ENCODE measurements around the gene FUT6. TPM values are rescaled to one million over a fixed set of nuclear protein-coding genes. Genes with fewer than 3 reads are reported as not detected.
"Not testable (repeated sequence)": the region's sequence is repeated elsewhere in the genome, so short reads cannot be mapped to it uniquely, and the experiment has no call there.

Gene FUT6
- polyA plus RNA-seq, 3 donors = not detected

DNA sequence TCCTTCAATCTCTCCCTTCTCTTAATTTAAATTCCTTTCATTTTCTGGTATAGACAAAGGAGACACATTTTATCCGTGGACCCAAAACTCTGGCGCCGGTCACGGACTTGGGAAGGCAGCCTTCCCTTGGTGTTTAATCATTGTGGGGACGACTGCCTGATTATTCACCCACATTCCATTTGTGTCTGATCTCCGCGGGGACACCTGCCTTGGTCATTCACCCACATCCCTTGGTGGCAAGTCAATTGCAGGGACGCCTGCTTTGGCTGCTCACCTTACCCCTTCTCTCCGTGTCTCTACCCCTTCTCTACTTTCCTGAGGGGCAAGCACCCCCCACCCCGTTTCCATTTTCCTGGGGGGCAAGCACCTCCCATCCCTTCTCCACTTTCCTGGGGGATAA is 8.3 kb upstream of the FUT6 start:
- H3K4me2 ChIP-seq (replicated peaks; ENCODE audit: extremely low read depth, low read length, poor library complexity, severe bottlenecking); H3K27ac Mint-ChIP-seq; H3K9me3 ChIP-seq (replicated peaks in 1 of 2; ENCODE audit: control insufficient read depth in 1 of 2, insufficient read depth in 1 of 2, low read length in 2 of 2); H3K36me3 ChIP-seq (replicated peaks in 1 of 2; ENCODE audit: control insufficient read depth in 1 of 2, insufficient read depth in 2 of 2, low read length in 2 of 2); H3K27me3 Mint-ChIP-seq (ENCODE audit: low read depth in 3 of 3); intact Hi-C loops (cut with micrococcal nuclease); H3K27me3 ChIP-seq (ENCODE audit: control insufficient read depth in 2 of 2, insufficient read depth in 2 of 2, low read length in 2 of 2); H3K9me3 Mint-ChIP-seq; H4K20me1 ChIP-seq (ENCODE audit: insufficient read depth, low read length); H3K27ac ChIP-seq (ENCODE audit: low read depth in 1 of 2, low read length in 2 of 2); H3K9ac ChIP-seq (ENCODE audit: insufficient read depth, low read length, poor library complexity, severe bottlenecking); H2AFZ ChIP-seq (ENCODE audit: insufficient read depth, low read depth, low read length, poor library complexity, severe bottlenecking); H3K4me1 Mint-ChIP-seq; H3K4me3 ChIP-seq (replicated peaks in 1 of 3; ENCODE audit: low read depth in 2 of 3, low read length in 3 of 3); H3K4me1 ChIP-seq (ENCODE audit: control insufficient read depth in 1 of 2, insufficient read depth in 2 of 2, low read length in 2 of 2); DNase-seq; H3K79me2 ChIP-seq (ENCODE audit: insufficient read depth, low read length); H3K4me3 Mint-ChIP-seq; H3K36me3 Mint-ChIP-seq: not testable (repeated sequence)
- 91% methylated on average over 10 of the region's 10 CpGs for WGBS (ENCODE audit: insufficient coverage)

DNA sequence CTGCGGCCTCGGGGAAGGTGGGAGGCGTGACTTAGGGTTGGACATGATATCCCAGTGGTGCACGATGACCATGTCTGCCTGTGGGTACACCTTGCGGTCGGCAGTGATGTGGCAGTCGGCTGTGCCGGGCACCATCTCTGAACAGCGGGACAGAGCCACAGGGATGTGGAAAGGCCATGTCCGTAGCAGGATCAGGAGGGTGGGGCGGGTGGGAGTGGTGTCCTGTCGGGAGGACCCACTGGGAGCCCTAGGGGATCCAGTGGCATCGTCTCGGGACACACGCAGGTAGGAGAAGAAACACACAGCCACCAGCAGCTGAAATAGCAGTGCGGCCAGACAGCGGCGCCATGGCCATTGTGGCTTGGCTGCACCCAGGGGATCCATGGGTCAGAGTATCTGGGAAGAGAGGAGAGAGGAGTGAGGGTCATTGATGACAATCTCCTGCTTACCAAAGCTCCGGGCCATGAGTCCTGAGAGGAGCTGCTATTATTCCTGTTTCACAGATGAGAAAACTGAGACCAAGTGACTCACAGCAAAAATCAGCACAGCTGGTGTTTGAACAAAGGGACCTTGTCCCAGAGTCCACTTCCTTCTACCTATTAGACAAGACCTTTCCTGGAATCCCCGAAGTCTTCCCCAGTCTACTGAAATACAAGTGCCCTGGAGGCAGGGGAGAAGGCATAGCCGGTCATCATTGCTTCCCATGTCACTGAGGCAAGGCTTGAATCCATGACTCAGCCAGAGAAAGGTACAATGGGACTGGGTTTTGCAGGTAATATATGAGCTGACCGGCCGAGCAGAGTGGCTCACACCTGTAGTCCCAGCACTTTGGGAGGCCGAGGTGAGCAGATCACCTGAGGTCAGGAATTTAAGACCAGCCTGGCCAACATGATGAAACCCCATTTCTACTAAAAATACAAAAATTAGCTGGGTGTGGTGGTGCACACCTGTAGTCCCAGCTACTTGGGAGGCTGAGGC is 5.2 kb upstream of the FUT6 start:
- no peaks in the 10 kb centered on the region for H3K9me3 ChIP-seq (replicated peaks in 1 of 2; ENCODE audit: control insufficient read depth in 1 of 2, insufficient read depth in 1 of 2, low read length in 2 of 2)
- H3K9ac ChIP-seq (ENCODE audit: insufficient read depth, low read length, poor library complexity, severe bottlenecking) = no peak overlapping the region
- Mint-ChIP-seq H3K4me1 (peaks cover 1% of the 10 kb centered on the region), H3K36me3 (no peaks in the 10 kb centered on the region), H3K27ac (peak overlapping the region in 1 of 7 donors; percentile 47), H3K4me3 (no peak overlapping the region), H3K27me3 (ENCODE audit: low read depth in 3 of 3) (peaks cover 0 to 3% (median 2%) of the 10 kb centered on the region in 3 donors), H3K9me3 (no peaks in the 10 kb centered on the region)
- no peaks in the 10 kb centered on the region for H3K36me3 ChIP-seq (replicated peaks in 1 of 2; ENCODE audit: control insufficient read depth in 1 of 2, insufficient read depth in 2 of 2, low read length in 2 of 2)
- H3K4me3 ChIP-seq (replicated peaks in 1 of 3; ENCODE audit: low read depth in 2 of 3, low read length in 3 of 3) = no peak overlapping the region
- WGBS (ENCODE audit: insufficient coverage) = 89% methylated on average over 17 of the region's 24 CpGs
- TF ChIP-seq, protein P1, sequence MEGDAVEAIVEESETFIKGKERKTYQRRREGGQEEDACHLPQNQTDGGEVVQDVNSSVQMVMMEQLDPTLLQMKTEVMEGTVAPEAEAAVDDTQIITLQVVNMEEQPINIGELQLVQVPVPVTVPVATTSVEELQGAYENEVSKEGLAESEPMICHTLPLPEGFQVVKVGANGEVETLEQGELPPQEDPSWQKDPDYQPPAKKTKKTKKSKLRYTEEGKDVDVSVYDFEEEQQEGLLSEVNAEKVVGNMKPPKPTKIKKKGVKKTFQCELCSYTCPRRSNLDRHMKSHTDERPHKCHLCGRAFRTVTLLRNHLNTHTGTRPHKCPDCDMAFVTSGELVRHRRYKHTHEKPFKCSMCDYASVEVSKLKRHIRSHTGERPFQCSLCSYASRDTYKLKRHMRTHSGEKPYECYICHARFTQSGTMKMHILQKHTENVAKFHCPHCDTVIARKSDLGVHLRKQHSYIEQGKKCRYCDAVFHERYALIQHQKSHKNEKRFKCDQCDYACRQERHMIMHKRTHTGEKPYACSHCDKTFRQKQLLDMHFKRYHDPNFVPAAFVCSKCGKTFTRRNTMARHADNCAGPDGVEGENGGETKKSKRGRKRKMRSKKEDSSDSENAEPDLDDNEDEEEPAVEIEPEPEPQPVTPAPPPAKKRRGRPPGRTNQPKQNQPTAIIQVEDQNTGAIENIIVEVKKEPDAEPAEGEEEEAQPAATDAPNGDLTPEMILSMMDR (IDR thresholded peaks at IDR 0.05) = no peak
- DNase-seq = no peak
- H3K79me2 ChIP-seq (ENCODE audit: insufficient read depth, low read length) = no peaks in the 10 kb centered on the region
- no peaks in the 10 kb centered on the region for H4K20me1 ChIP-seq (ENCODE audit: insufficient read depth, low read length)
- intact Hi-C loops (cut with micrococcal nuclease) = no loop called here
- H3K27me3 ChIP-seq (ENCODE audit: control insufficient read depth in 2 of 2, insufficient read depth in 2 of 2, low read length in 2 of 2) = no peaks in the 10 kb centered on the region
- H3K27ac ChIP-seq (ENCODE audit: low read depth in 1 of 2, low read length in 2 of 2) = no peak overlapping the region
- no peak overlapping the region for H2AFZ ChIP-seq (ENCODE audit: insufficient read depth, low read depth, low read length, poor library complexity, severe bottlenecking)
- peaks cover 1% of the 10 kb centered on the region in 2 donors for H3K4me1 ChIP-seq (ENCODE audit: control insufficient read depth in 1 of 2, insufficient read depth in 2 of 2, low read length in 2 of 2)
- H3K4me2 ChIP-seq (replicated peaks; ENCODE audit: extremely low read depth, low read length, poor library complexity, severe bottlenecking) = no peak overlapping the region

Data from CD14-positive monocyte (primary cell).